GM12864 (cell line): Measurements from ENCODE around the gene PRMT2.

Experiments
- DNase-seq: peaks from one replicate; pipeline ENCODE4 v3.0.0-alpha.2; 2011; ENCODE audit warnings: low read depth
- H3K4me3 ChIP-seq: 2 replicates; pipeline ENCODE4 v1.5.1; 2011; ENCODE audit warnings: mild to moderate bottlenecking, low read depth, low read length, control low read depth
- TF ChIP-seq, protein P1 (sequence below): IDR thresholded peaks from 2 replicates; pipeline ENCODE4 v1.5.1; 2011; ENCODE audit warnings: low read depth, mild to moderate bottlenecking, moderate library complexity, low read length, control low read depth, inconsistent platforms; ENCODE audit errors: missing control alignments

Gene PRMT2

DNA sequence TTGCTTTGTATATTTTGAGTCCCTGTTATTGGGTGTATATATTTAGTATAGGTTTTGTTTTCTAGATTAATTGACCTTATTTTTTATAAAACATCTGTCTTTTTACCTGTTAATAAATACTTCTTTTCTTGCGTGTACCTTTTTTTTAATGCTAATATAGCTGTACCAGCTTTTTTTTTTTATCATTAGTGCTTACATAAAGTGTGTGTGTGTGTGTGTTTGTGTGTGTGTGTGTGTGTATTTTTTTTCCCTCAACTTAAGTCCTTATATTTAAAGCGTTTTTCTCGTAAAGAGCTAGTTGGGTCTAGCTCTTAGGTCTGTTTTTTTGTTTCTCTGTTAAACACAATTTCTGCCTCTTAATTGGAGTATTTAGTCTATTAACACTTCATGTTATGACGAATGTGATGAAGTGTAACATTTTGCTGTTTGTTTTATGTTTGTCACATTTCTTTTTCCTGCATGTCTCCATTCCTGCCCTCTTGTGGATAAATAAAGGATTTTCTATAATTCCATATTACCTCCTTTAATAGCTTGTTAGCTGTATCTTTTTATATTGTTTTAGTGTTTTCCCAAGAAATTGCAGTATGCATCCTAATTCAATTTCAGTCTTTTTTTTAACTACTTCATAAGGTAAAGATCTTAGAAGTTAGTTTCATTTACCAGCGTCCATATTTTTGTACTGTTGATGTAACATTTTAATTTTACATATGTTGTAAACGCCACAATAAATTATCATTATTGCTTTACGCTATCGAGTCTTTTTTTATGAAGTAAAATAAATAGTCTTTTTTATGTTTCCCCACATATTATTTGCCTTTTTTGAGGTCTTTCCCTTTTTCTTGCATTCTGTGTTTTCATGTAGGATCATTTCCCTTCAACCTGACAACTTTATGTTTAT, 4.3 kb downstream of the PRMT2 start:
- TF ChIP-seq, protein P1, sequence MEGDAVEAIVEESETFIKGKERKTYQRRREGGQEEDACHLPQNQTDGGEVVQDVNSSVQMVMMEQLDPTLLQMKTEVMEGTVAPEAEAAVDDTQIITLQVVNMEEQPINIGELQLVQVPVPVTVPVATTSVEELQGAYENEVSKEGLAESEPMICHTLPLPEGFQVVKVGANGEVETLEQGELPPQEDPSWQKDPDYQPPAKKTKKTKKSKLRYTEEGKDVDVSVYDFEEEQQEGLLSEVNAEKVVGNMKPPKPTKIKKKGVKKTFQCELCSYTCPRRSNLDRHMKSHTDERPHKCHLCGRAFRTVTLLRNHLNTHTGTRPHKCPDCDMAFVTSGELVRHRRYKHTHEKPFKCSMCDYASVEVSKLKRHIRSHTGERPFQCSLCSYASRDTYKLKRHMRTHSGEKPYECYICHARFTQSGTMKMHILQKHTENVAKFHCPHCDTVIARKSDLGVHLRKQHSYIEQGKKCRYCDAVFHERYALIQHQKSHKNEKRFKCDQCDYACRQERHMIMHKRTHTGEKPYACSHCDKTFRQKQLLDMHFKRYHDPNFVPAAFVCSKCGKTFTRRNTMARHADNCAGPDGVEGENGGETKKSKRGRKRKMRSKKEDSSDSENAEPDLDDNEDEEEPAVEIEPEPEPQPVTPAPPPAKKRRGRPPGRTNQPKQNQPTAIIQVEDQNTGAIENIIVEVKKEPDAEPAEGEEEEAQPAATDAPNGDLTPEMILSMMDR = no peak
- DNase-seq = no peak
- H3K4me3 ChIP-seq = no peak overlapping the region

DNA sequence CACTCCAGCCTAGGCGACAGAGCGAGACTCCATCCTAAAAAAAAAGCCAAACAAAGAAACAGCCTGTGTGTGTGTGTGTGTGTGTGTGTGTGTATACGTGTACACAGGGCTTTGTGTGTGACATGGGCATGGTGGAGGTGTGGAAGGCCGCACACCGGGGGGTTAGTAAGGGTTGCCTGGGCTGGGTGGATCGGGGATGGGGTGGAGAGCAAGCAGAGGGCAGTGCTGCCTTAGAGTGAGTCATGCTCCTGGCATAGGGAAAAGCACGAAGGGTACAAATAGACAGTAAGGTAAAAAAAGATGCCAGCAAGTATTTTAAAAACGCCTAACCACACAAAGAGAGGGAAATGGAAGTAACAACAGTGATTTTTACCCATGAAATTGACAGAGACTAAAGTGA, 6.2 kb downstream of the PRMT2 start:
- no peak for DNase-seq

DNA sequence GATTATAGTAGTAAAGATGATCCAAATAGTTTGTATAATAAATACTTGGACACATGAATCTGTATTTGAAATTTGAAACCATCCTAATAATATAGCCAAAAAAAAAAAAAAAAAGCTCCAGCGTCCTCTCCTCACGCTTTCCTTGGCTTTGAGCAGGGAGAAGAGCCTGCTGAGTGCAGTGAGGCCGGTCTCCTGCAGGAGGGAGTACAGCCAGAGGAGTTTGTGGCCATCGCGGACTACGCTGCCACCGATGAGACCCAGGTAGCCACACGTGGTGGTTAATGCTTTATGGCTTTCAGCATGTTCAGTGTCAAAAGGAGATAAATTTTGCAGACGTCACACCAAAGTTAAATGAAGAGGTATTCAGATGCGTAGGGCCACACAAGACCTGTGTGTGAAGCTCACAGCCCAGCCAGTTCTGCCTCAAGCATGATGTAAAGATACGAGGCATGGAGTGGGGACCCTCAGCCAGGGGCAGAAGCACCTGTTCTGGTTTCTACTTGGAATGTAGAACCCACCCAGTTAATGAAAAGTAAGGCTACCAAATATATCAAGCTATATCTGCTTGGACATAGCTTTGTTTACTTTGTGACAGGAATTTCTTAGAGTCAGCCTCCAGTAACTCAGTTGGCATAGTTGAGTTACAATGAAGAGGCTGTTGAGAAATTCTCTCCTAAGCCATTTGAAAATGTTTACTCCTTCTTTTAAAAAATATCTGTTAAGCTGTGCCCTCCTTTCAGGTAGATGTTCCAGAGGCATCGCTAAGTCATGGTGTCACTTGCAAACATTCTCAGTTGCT, 8.1 kb downstream of the PRMT2 start:
- DNase-seq = no peak
- TF ChIP-seq, protein P1 = no peak
- H3K4me3 ChIP-seq = no peak overlapping the region

More for the DNA sequence above, 6.2 kb downstream of the PRMT2 start:
- TF ChIP-seq, protein P1 = no peak
- H3K4me3 ChIP-seq = no peak overlapping the region

DNA sequence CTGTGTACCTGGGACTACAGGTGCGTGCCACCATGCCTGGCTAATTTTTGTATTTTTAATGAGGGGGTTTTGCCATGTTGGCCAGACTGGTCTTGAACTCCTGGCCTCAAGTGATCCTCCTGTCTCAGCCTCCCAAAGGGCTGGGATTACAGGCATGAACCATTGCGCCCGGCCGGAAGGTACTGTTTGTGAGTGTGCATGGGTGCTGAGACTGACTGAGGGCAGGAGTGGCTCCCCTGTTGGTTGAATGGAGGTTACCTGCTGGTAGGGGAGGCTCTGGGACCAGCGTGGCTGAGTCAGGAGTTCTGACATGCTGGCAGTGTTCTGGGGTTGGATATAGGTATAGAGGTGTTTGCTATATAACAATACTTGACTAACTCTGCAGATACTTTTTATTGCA, 10.4 kb downstream of the PRMT2 start:
- DNase-seq = no peak
- TF ChIP-seq, protein P1 = no peak
- no peak overlapping the region for H3K4me3 ChIP-seq

DNA sequence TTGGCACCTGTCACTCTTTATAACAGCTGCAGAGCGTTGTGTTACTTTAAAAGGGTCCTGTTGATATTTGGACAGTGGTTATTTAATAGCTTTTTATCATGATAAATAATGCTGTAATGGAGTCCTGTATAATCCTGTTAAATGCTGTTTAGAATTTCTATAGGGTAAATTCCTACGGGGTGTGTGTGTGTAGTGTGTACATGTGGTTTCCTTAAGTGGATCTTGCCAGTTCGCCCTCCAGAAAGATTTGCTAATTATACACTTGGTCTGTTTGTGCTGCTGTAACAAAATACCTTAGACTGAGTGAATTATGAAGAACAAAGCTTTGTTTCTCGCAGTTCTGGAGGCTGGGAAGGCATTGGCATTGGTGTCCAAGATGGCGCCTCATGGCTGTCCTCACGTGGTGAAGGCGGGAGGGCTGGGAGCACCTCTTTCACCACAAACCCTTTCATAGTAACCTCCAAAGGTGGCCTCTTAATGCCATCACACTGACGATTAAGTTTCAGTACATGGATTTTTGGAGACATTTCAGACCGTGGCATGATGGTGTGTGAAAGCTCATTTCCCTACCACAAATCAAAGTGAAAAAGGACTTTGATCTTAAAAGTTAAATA, 11.2 kb downstream of the PRMT2 start:
- TF ChIP-seq, protein P1 = no peak
- no peak overlapping the region for H3K4me3 ChIP-seq
- no peak for DNase-seq

DNA sequence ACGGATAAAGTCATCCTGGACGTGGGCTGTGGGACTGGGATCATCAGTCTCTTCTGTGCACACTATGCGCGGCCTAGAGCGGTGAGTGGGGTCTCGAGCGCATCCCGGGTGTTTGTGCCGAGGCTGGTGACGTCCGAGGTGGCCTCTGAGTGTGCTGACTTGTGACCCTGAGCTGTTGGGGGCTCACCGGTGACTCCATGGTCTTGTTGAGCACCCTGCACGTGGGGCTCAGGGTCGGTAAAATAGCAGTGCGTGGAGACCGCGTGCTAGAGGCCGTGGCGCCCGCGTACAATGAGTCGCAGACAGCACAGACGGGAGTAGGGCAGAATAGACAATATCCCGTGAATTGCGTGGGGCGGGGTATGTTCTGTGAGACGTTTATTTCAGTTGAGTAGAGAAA, 13.1 kb downstream of the PRMT2 start:
- DNase-seq = no peak
- no peak overlapping the region for H3K4me3 ChIP-seq
- TF ChIP-seq, protein P1 = no peak
